Activated T-cell treated with anti-CD3 and anti-CD28 coated beads, Interleukin-2, amount 50 U/mL, for 72 hours (primary cell): ENCODE results near the gene ATG2A. TPM values are rescaled to one million over a fixed set of nuclear protein-coding genes. Genes with fewer than 3 reads are reported as not detected.

ENCODE experiments used
- ATAC-seq, 2 donors: fragments of 150-1000 bp; cut with Tn5 transposase; replicated peaks in 1 of 2; 2 replicates each; pipeline ENCODE4 v1.10.0; 2021; ENCODE audit warnings: moderate library complexity in 2 of 2, mild to moderate bottlenecking in 1 of 2
- DNase-seq, 2 donors: peaks; one replicate each; pipeline ENCODE4 v3.0.0; 2021 to 2022; ENCODE audit warnings: mixed read lengths in 1 of 2
- H3K27ac Mint-ChIP-seq: one replicate; pipeline ENCODE4 v1.8.0; 2022; ENCODE audit warnings: mild to moderate bottlenecking, moderate library complexity, mixed read lengths
- H3K27me3 Mint-ChIP-seq: one replicate; pipeline ENCODE4 v1.8.0; 2022; ENCODE audit warnings: low read depth, mixed read lengths
- H3K36me3 Mint-ChIP-seq, 2 donors: one replicate each; pipeline ENCODE4 v1.8.0; 2022; ENCODE audit warnings: mixed read lengths in 2 of 2, mild to moderate bottlenecking in 1 of 2; ENCODE audit not compliant: insufficient read depth in 2 of 2
- H3K4me1 Mint-ChIP-seq: one replicate; pipeline ENCODE4 v1.8.0; 2022; ENCODE audit warnings: low read depth, mixed read lengths
- H3K4me3 Mint-ChIP-seq, 2 donors: one replicate each; pipeline ENCODE4 v1.8.0; 2022; ENCODE audit warnings: mild to moderate bottlenecking in 2 of 2, mixed read lengths in 2 of 2, moderate library complexity in 2 of 2
- H3K9me3 Mint-ChIP-seq, 2 donors: one replicate each; pipeline ENCODE4 v1.8.0; 2022; ENCODE audit warnings: mixed read lengths in 2 of 2
- total RNA-seq, 2 donors: library from RNA; stranded (reverse); gene quantifications; one replicate each; pipeline ENCODE4 v1.2.3, GENCODE V29; 2022

ATG2A gene
- total RNA-seq, 2 donors from 2014 or later = 20.9 to 27.0 TPM

DNA sequence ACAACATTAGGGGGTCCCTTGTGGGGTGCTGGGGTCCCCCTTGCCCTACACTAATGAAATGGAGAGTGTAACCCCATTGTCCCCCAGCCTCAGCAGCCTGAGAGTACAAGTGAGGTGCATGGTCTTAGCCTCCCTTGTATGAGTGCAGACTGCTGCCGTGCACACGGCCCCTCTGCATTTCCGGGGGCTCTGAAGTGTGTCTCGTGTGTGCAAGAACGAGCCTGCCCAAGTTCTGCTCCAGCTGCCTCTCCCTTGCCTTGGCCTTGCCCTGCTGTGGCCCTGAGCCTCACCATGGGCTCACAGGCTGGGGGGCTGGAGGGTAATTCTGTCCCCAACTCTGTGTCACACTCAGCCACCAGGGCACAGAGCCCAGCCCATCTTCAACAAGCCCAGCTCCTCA, 33.4 kb downstream of the ATG2A start:
- no peak overlapping the region for H3K4me3 Mint-ChIP-seq
- H3K27ac Mint-ChIP-seq = no peak overlapping the region
- H3K4me1 Mint-ChIP-seq = peaks cover 84% of the 10 kb centered on the region
- H3K36me3 Mint-ChIP-seq = no peaks in the 10 kb centered on the region
- no peaks in the 10 kb centered on the region for H3K9me3 Mint-ChIP-seq
- DNase-seq = no peak
- H3K27me3 Mint-ChIP-seq = no peaks in the 10 kb centered on the region
- no peak for ATAC-seq

- Mint-ChIP-seq H3K4me1 (peaks cover 72% of the 10 kb centered on the region), H3K4me3 (no peak overlapping the region), H3K27me3 (no peaks in the 10 kb centered on the region), H3K9me3 (no peaks in the 10 kb centered on the region), H3K36me3 (peaks cover 4 to 5% of the 10 kb centered on the region in 2 donors), H3K27ac (no peak overlapping the region)
- ATAC-seq (no peak), DNase-seq (no peak)
Measured at GRCh38 chr11:64882243-64882642, 34.8 kb downstream of the ATG2A start.

GRCh38 chr11:64881476-64881875, 35.5 kb downstream of the ATG2A start:
- DNase-seq = no peak
- H3K9me3 Mint-ChIP-seq = no peaks in the 10 kb centered on the region
- peaks cover 9 to 11% of the 10 kb centered on the region in 2 donors for H3K36me3 Mint-ChIP-seq
- ATAC-seq = no peak
- H3K4me3 Mint-ChIP-seq = peak overlapping the region in 1 of 2 donors; percentile 94
- H3K4me1 Mint-ChIP-seq = peaks cover 70% of the 10 kb centered on the region
- H3K27ac Mint-ChIP-seq = no peak overlapping the region
- H3K27me3 Mint-ChIP-seq = no peaks in the 10 kb centered on the region

DNA sequence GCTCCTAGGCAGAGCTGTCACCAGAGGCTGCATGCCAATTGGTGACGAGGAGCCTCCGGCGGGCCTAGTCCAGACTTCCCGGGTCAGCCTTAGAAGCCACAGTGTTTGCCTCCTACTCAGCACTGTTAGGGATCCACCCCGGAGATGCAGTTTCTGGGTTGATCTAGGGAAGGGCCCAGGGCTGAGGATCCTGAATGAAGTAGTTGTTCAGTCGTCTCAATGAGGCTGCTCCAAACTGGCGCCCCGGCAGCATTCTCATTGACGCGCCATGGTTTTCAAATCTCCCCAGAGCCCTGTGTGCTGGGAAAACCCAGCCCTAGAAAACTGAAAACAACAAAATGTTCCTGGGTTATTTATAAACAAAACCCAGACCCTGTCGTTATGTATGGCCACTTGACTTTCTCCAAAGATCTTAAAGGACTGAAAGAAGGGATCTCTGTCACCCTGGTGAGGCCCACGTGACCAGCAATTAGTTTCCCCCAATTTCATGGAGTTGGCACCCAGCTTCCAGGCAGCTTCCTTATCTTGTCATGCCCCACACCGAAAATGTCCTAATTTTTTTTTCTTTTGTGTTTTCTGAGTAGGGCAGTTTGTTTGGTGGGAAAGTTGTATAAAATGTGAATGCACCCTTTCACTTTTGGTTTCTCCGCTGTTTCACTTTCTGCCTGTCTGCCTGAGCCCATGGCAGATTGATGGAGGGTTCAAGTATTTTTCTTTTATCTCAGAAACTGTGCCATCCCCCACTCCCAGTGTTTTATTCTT, 36.6 kb downstream of the ATG2A start:
- Mint-ChIP-seq H3K27me3 (no peaks in the 10 kb centered on the region), H3K4me1 (peaks cover 65% of the 10 kb centered on the region), H3K27ac (peak overlapping the region; percentile 90), H3K9me3 (no peaks in the 10 kb centered on the region), H3K36me3 (peaks cover 17% of the 10 kb centered on the region in 2 donors), H3K4me3 (peak overlapping the region; percentile 94 to 95)
- ATAC-seq = no peak
- DNase-seq = no peak

GRCh38 chr11:64879244-64879900, 37.6 kb downstream of the ATG2A start:
- Mint-ChIP-seq H3K9me3 (no peaks in the 10 kb centered on the region), H3K27me3 (no peaks in the 10 kb centered on the region), H3K36me3 (peaks cover 20 to 23% of the 10 kb centered on the region in 2 donors), H3K4me3 (peak overlapping the region; percentile 94 to 95), H3K27ac (peak overlapping the region; percentile 90), H3K4me1 (peaks cover 66% of the 10 kb centered on the region)
- DNase-seq (no peak), ATAC-seq (no peak)

- peaks cover 22 to 26% of the 10 kb centered on the region in 2 donors for H3K36me3 Mint-ChIP-seq
- ATAC-seq = peak; percentile 73 to 82
- no peaks in the 10 kb centered on the region for H3K27me3 Mint-ChIP-seq
- peak; percentile 99 to 100 for DNase-seq
- H3K9me3 Mint-ChIP-seq = no peaks in the 10 kb centered on the region
- peaks cover 65% of the 10 kb centered on the region for H3K4me1 Mint-ChIP-seq
- H3K4me3 Mint-ChIP-seq = peak within 1 kb of the TSS; percentile 94 to 95
- peak within 1 kb of the TSS; percentile 94 for H3K27ac Mint-ChIP-seq
Measured at GRCh38 chr11:64878494-64879243, 38.3 kb downstream of the ATG2A start, which contains the start of gene EHD1. EHD1 (minus strand) TSS chr11:64878621; CDS start chr11:64878464, 157 bp downstream.

GRCh38 chr11:64878223-64878493, 38.9 kb downstream of the ATG2A start:
- peaks cover 65% of the 10 kb centered on the region for H3K4me1 Mint-ChIP-seq
- peak overlapping the region; percentile 94 to 95 for H3K4me3 Mint-ChIP-seq
- ATAC-seq (no peak), DNase-seq (no peak)
- H3K27me3 Mint-ChIP-seq = no peaks in the 10 kb centered on the region
- peak overlapping the region; percentile 92 for H3K27ac Mint-ChIP-seq
- H3K36me3 Mint-ChIP-seq = peaks cover 25 to 28% of the 10 kb centered on the region in 2 donors
- no peaks in the 10 kb centered on the region for H3K9me3 Mint-ChIP-seq

DNA sequence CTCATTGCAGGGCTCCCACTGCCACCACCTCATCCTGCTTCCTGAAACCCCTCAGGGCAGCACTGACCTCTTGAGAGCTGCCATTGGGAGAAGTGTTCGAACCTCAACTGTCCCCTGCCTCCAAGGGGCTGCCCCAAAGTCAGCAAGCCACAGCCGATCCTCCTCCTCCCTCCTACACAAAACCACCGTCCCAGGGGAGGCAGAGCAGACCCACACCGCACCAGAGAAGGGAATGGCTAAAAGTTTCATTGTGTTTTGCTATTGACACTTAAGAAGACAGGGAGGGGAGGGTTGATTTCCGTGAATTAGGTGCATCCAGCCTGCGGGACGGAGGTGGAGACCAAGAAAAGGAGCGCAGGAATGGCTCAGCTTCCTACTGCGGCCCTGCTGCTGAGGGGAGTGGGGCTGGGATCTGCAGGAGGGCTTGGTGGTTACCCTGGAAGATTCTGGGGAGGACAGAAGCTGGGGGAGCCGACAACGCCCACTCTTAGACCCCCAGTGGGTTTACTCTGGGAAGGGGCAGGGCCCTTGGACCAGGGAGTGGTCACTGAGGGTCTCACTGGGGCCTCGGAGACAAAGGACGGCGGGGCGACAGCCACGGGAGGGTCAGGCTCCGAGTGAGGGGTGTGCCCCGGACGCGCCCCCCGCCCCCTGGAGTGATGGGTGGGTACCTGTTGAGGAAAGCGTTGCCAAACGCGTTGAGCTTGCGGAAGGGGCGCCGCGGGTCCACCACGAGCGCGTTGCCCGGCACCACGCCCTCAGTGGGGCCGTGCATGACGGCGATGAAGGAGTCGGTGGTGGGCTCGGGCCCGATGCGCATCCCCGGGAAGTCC, 39.4 kb downstream of the ATG2A start:
- peak in 1 of 2 donors; percentile 54 for DNase-seq
- no peaks in the 10 kb centered on the region for H3K9me3 Mint-ChIP-seq
- peaks cover 27 to 32% of the 10 kb centered on the region in 2 donors for H3K36me3 Mint-ChIP-seq
- ATAC-seq = peak in 1 of 2 donors; percentile 2
- peaks cover 68% of the 10 kb centered on the region for H3K4me1 Mint-ChIP-seq
- no peaks in the 10 kb centered on the region for H3K27me3 Mint-ChIP-seq
- H3K4me3 Mint-ChIP-seq = peak overlapping the region; percentile 94 to 95
- peak overlapping the region; percentile 94 for H3K27ac Mint-ChIP-seq

DNA sequence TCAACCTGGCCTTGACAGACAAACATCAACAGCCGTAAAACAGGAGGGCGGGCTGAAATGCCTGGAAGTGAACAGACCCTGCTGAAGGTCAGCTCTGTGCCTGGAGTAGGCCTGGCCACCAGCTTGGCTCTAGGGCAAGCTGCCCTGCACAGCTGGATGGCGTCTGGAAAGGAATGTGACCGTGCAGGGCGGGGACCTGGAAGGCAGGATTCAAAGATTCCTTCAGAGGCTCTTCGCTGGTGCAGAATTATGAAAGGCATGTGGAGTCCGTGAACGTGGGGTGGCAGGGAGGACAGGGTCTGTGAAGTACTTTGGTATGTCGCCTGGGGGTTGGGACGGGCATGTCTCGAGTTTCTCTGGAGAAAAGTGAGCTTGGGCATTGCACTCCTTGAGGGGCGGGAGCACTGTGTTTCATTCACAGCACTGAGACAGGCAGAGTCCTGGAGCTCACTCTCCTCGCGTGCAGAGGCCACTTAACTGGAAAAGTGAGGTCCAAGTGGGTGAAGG, 40.1 kb downstream of the ATG2A start:
- no peak for DNase-seq
- no peak for ATAC-seq
- Mint-ChIP-seq H3K36me3 (peaks cover 27 to 35% of the 10 kb centered on the region in 2 donors), H3K4me1 (peaks cover 68% of the 10 kb centered on the region), H3K9me3 (no peaks in the 10 kb centered on the region), H3K27ac (peak overlapping the region; percentile 94), H3K27me3 (no peaks in the 10 kb centered on the region), H3K4me3 (peak overlapping the region; percentile 94 to 95)

DNA sequence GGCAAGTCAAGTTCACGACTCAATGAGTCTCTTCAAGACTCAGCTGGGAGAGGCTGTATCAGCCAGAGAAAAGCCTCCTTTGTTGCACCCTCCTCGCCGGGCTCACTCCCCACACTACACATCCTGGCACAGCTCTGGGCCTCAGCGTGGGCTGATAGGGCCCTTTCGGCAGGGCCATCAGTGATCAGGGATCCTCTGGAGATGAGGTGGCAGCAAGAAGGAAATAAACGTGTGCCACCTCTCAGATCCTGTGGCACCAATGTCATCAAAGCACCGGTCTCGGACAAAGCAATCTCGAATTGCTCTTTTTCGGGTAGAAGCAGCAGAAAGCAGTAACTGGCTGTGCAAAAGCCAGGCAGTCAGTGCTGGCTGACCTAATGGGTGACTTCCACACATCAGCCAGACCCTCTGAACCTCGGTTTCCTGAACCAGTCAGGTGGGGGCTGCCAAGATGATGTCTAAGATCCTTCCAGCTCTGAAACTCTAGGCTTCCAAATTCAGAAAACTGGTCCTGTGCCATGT, 40.7 kb downstream of the ATG2A start:
- H3K4me3 Mint-ChIP-seq = peak overlapping the region; percentile 94 to 95
- peak overlapping the region; percentile 94 for H3K27ac Mint-ChIP-seq
- DNase-seq (peak; percentile 56 to 65), ATAC-seq (peak; percentile 20 to 21)
- H3K4me1 Mint-ChIP-seq = peaks cover 68% of the 10 kb centered on the region
- H3K36me3 Mint-ChIP-seq = peaks cover 27 to 38% of the 10 kb centered on the region in 2 donors
- no peaks in the 10 kb centered on the region for H3K9me3 Mint-ChIP-seq
- no peaks in the 10 kb centered on the region for H3K27me3 Mint-ChIP-seq

GRCh38 chr11:64875369-64876228, 41.4 kb downstream of the ATG2A start:
- peaks cover 27 to 40% of the 10 kb centered on the region in 2 donors for H3K36me3 Mint-ChIP-seq
- no peaks in the 10 kb centered on the region for H3K27me3 Mint-ChIP-seq

More at GRCh38 chr11:64875369-64876228, 41.4 kb downstream of the ATG2A start:
- DNase-seq (no peak), ATAC-seq (no peak)
- H3K9me3 Mint-ChIP-seq = no peaks in the 10 kb centered on the region
- H3K27ac Mint-ChIP-seq = peak overlapping the region; percentile 94
- peak overlapping the region; percentile 94 to 95 for H3K4me3 Mint-ChIP-seq
- H3K4me1 Mint-ChIP-seq = peaks cover 68% of the 10 kb centered on the region
